Adrenal gland (tissue), 12 donors: Measurements from ENCODE around the gene APLF. TPM values are rescaled to one million over a fixed set of nuclear protein-coding genes. Genes with fewer than 3 reads are reported as not detected.
"Not testable (repeated sequence)": the region's sequence is repeated elsewhere in the genome, so short reads cannot be mapped to it uniquely, and the experiment has no call there.

ENCODE experiments used
- DNase-seq, 7 donors: peaks; one replicate each; pipeline ENCODE4 v3.0.0-alpha.2; 2019 to 2020
- H3K27ac ChIP-seq, 5 donors: fragments of 200-600 bp; sonication (generic) in 4 of 5; 1 replicate in 3 of 5; 2 replicates in 2 of 5; pipeline versions ENCODE4 v1.5.1 to v1.8.0; 2016 to 2020; ENCODE audit warnings: mild to moderate bottlenecking in 1 of 5
- H3K27me3 ChIP-seq: fragments of 200-600 bp; 2 replicates; pipeline ENCODE4 v1.8.0; 2021
- H3K36me3 ChIP-seq, 2 donors: fragments of 200-600 bp; replicated peaks in 1 of 2; 1 replicate in 1 of 2; 2 replicates in 1 of 2; pipeline versions ENCODE4 v1.5.1 to v1.8.0; 2018 to 2022
- H3K4me1 ChIP-seq, 2 donors: fragments of 200-600 bp; replicated peaks in 1 of 2; 1 replicate in 1 of 2; 2 replicates in 1 of 2; pipeline versions ENCODE4 v1.5.1 to v1.8.0; 2018 to 2021
- H3K4me3 ChIP-seq, 4 donors: fragments of 200-600 bp; sonication (generic) in 3 of 4; one replicate each; pipeline ENCODE4 v1.5.1; 2016 to 2018
- H3K9me3 ChIP-seq, 3 donors: fragments of 200-600 bp; sonication (generic) in 1 of 3; replicated peaks in 1 of 3; 1 replicate in 2 of 3; 2 replicates in 1 of 3; pipeline versions ENCODE4 v1.5.1 to v1.8.0; 2016 to 2021
- POLR2A ChIP-seq, 2 donors: fragments of 450-650 bp; IDR thresholded peaks; one replicate each; pipeline ENCODE4 v1.6.1; 2017; ENCODE audit warnings: antibody characterized with exemption in 2 of 2, mild to moderate bottlenecking in 2 of 2, moderate library complexity in 1 of 2
- WGBS, 4 donors: extraction: QIAGEN DNeasy Blood & Tissue Kit in 2 of 4; methylation state at CpG; one replicate each; pipeline versions ENCODE4 v1.1.5 to v1.1.7; 2013 to 2017; 5-methylcytosine and 5-hydroxymethylcytosine counted together
- intact Hi-C, 2 donors: fragments of 100-400 bp; cut with DNase I; formaldehyde crosslinking; loops; one replicate each; pipeline versions ENCODE4 v1.14.1 to v1.15.0; 2022 to 2023
- polyA plus RNA-seq, 3 donors: library from polyadenylated mRNA; stranded (reverse); fragments of 200-250 nt in 2 of 3; fragments of 350-450 nt in 1 of 3; fragmentation: Illumina TruSeq in 1 of 3; extraction: RNeasy Lipid Tissue Mini Kit (QIAGEN cat#74804) in 1 of 3; gene quantifications; one replicate each; pipeline ENCODE4 v1.2.3, GENCODE V29; 2013 to 2014
- total RNA-seq, 9 donors: library from RNA; depleted of rRNA in 4 of 9; stranded (reverse); fragments of >200 nt in 4 of 9; fragments of 120-200 nt in 1 of 9; fragmentation: NEBNext Ultra II Directional in 1 of 9; extraction: Animal tissue kit (Norgen Biotek cat#: 25700) in 1 of 9; gene quantifications; one replicate each; pipeline versions ENCODE4 v1.1.0 to v1.2.4, GENCODE V29; 2013 to 2023
- TF ChIP-seq, protein P1 (sequence below), 6 experiments: fragments of 450-650 bp in 4 of 6; fragments of 200-600 bp in 2 of 6; sonication (generic) in 1 of 6; IDR thresholded peaks; 1 replicate in 5 of 6; 2 replicates in 1 of 6; pipeline versions ENCODE4 v1.5.1 to v1.8.0; 2016 to 2021; ENCODE audit warnings: antibody characterized with exemption in 6 of 6, mild to moderate bottlenecking in 2 of 6, moderate library complexity in 1 of 6
- donor health status: healthy with polysubstance abuse.
- donor health status: Bipolar disorder and iron deficiency.
- donor health status: DM: yes; HTN: yes; CAD: no.
- donor health status: DM: no; HTN: no; CAD: no.
- donor health status: DM: no; HTN: no; CAD: no.
- donor health status: DM: yes; HTN: yes; CAD: no.

Gene APLF
- total and polyA plus RNA-seq, 12 donors: 1.1 to 6.8 (median 3.6) TPM

DNA sequence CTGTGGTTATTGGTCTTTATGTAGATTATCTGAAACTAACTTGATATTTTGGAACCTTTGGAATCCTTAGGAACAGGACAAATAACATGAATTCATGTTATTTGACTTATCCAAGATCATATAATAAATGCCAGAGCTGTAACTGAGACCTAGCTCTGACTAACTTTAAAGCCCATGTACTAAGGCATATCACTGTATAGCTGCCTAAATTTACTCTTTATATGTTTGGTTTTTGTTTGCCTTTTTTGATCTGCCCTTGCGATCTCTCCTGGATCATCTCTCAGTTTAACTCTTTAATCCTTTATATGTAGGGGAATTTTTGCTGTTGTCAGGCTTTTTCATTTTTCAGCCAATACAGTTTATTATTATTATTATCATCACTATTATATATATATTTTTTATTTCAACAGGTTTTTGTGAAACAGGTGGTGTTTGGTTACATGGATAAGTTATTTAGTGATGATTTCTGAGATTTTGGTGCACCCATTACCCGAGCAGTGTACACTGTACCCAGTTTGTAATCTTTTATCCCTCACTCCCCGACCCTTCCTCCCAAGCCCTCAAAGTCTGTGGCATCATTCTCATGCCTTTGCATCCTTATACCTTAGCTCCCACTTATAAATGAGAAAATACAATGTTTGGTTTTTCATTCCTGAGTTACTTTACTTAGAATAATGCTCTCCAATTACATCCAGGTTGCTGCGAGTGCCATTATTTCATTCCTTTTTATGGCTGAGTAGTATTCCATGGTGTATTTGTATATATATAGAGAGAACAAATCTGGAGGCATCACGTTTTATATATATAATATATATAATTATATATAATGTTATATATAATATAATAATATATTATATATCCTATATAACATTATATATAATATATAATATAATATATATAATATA is 48.9 kb downstream of the APLF start:
- no peaks in the 10 kb centered on the region for H3K4me1 ChIP-seq
- no peak overlapping the region for H3K4me3 ChIP-seq
- TF ChIP-seq, protein P1, sequence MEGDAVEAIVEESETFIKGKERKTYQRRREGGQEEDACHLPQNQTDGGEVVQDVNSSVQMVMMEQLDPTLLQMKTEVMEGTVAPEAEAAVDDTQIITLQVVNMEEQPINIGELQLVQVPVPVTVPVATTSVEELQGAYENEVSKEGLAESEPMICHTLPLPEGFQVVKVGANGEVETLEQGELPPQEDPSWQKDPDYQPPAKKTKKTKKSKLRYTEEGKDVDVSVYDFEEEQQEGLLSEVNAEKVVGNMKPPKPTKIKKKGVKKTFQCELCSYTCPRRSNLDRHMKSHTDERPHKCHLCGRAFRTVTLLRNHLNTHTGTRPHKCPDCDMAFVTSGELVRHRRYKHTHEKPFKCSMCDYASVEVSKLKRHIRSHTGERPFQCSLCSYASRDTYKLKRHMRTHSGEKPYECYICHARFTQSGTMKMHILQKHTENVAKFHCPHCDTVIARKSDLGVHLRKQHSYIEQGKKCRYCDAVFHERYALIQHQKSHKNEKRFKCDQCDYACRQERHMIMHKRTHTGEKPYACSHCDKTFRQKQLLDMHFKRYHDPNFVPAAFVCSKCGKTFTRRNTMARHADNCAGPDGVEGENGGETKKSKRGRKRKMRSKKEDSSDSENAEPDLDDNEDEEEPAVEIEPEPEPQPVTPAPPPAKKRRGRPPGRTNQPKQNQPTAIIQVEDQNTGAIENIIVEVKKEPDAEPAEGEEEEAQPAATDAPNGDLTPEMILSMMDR (IDR thresholded peaks at IDR 0.05): no peak
- TF ChIP-seq POLR2A (IDR thresholded peaks at IDR 0.05): no peak
- H3K27ac ChIP-seq: no peak overlapping the region
- no peaks in the 10 kb centered on the region for H3K27me3 ChIP-seq
- intact Hi-C loops: no loop called here
- H3K36me3 ChIP-seq: no peaks in the 10 kb centered on the region
- 85 to 92% (median 88%) methylated on average over 5 of the region's 5 CpGs for WGBS, 4 donors
- no peak for DNase-seq
- H3K9me3 ChIP-seq: no peaks in the 10 kb centered on the region

DNA sequence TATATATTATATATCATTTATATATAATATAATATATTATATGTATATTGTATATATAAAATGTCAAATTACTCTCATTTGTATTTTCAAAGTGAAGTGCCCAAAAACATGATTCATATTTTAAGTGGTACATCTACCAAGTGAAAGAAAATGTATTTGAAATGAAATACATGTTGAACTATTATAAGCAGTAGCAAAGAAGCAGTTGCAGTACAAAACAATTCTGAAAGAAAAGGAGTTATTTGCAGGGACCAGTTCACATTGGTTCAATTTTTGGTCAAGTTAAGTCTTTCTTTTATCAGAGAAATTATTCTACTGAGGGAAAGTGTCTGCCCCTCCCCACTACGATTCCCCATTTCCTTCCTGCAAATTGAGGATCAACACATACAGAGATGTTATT is 51.9 kb downstream of the APLF start:
- no peak for TF ChIP-seq POLR2A (IDR thresholded peaks at IDR 0.05)
- TF ChIP-seq, protein P1 (IDR thresholded peaks at IDR 0.05): no peak
- no peak overlapping the region for H3K4me3 ChIP-seq
- no peaks in the 10 kb centered on the region for H3K36me3 ChIP-seq
- intact Hi-C loops: no loop called here
- H3K4me1 ChIP-seq: no peaks in the 10 kb centered on the region
- no peak overlapping the region for H3K27ac ChIP-seq
- 75 to 88% (median 84%) methylated on average over 1 of the region's 1 CpG for WGBS, 4 donors
- no peaks in the 10 kb centered on the region for H3K9me3 ChIP-seq
- no peaks in the 10 kb centered on the region for H3K27me3 ChIP-seq
- no peak for DNase-seq

DNA sequence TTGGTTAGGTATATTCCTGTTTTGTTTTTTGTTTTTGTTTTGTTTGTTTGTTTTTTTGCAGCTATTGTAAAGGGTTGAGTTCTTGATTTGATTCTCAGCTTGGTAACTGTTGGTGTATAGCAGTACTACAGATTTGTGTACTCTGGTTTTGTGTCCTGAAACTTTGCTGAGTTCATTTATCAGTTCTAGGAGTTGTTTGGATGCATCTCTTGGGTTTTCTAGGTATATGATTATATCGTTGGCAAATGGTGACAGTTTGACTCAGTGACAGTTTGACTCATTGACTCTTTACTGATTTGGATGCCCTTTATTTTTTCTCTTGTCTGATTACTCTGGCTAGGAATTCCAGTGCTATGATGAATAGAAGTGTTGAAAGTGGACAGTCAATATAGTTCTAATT is 53.7 kb downstream of the APLF start:
- DNase-seq: no peak
- TF ChIP-seq POLR2A (IDR thresholded peaks at IDR 0.05): no peak
- TF ChIP-seq, protein P1 (IDR thresholded peaks at IDR 0.05): no peak
- H3K36me3 ChIP-seq: no peaks in the 10 kb centered on the region
- H3K9me3 ChIP-seq: no peaks in the 10 kb centered on the region
- H3K27me3 ChIP-seq: no peaks in the 10 kb centered on the region
- H3K4me1 ChIP-seq: no peaks in the 10 kb centered on the region
- intact Hi-C loops: no loop called here
- H3K27ac ChIP-seq: no peak overlapping the region
- no peak overlapping the region for H3K4me3 ChIP-seq
- 55 to 88% (median 83%) methylated on average over 1 of the region's 1 CpG for WGBS, 4 donors

DNA sequence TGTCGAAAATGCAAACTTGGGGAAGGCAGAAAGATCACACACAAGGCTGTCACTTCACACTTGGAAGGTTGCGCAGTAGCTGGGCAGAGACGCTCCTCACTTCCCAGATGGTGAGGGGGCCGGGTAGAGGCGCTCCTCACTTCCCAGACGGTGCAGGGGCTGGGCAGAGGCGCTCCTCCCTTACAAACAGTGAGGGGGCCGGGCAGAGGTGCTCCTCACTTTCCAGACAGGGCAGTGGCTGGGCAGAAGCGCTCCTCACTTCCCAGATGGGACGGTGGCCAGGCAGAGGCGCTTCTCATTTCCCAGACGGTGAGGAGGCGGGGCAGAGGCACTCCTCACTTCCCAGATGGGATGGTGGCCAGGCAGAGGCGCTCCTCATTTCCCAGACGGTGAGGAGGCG is 59.6 kb downstream of the APLF start:
- H3K9me3 ChIP-seq, H3K27me3 ChIP-seq, H3K36me3 ChIP-seq, H3K27ac ChIP-seq, intact Hi-C loops, H3K4me3 ChIP-seq, DNase-seq, H3K4me1 ChIP-seq: not testable (repeated sequence)
- 92 to 96% (median 94%) methylated on average over 12 to 16 of the region's 16 CpGs for WGBS, 4 donors

DNA sequence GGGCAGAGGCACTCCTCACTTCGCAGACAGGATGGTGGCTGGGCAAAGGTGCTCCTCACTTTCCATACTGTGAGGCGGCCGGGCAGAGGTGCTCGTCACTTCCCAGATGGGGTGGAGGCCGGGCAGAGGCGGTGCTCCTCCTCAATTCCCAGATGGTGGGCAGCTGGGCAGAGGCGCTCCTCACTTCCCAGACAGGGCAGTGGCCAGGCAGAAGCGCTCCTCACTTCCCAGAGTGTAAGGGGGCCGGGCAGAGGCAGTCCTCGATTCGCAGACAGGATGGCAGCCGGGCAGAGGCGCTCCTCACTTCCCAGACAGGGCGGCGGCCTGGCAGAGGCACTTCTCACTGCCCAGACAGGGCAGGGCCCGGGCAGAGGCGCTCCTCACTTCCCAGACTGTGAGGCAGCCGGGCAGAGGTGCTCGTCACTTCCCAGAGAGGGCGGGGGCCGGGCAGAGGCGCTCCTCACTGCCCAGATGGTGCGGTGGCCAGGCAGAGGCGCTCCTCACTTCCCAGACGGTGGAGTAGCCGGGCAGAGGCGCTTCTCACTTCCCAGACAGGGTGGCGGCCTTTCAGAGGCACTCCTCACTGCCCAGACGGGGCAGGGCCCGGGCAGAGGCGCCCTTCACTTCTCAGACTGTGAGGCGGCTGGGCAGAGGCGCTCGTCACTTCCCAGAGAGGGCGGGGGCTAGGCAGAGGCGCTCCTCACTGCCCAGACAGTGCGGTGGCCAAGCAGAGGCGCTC is 60.1 kb downstream of the APLF start:
- intact Hi-C loops, H3K27me3 ChIP-seq: not testable (repeated sequence)

DNA sequence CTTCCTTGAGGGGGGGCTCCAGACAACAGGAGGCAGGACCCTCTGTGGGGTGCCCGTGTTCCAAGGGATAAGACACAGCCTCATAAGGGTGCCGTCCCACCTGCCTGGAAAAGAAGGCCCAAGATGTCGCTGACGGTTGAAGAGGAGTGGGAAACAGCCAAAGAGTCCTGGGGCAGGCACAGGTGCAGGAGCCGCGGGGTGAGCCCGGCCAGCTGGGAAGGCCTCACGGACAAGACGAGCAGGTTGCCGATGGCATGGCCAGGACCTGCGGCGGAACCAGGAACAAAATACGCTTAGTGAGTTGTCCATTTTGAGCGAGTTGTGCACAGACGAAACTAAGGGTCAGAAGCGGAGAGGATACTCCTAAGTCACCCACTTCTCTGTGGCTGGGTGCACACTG is 61.8 kb downstream of the APLF start:
- H3K9me3 ChIP-seq, H3K27ac ChIP-seq, H3K36me3 ChIP-seq, H3K4me1 ChIP-seq, H3K4me3 ChIP-seq, DNase-seq, intact Hi-C loops, H3K27me3 ChIP-seq: not testable (repeated sequence)
- 95 to 99% (median 97%) methylated on average over 10 to 16 of the region's 16 CpGs for WGBS, 4 donors

More for the DNA sequence above, 60.1 kb downstream of the APLF start:
- not testable (repeated sequence) for H3K36me3 ChIP-seq, H3K4me1 ChIP-seq, H3K9me3 ChIP-seq, H3K4me3 ChIP-seq, H3K27ac ChIP-seq
- 89 to 97% (median 95%) methylated on average over 11 to 38 of the region's 38 CpGs for WGBS, 4 donors
- peak in 1 of 7 donors; percentile 9 for DNase-seq

DNA sequence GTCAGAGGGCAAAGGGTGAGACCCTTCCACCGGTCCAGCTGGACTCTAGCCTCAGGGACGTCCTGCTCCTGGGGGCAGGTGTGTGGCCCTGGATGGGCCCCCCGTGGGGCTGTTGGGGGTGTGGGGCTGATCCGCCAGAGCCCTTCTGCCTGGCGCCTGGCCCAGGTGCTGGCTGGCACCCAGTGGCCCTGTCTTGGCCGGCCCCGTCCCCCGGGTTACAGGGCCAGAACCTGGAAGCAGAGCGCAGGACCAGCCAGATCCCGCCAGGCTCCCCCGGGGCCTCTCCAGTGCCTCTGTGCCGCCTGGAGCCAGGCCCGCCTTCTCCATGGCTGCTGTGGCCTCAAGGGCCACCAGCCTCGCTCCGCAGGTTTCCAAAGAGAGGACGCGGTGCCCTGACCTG is 62.3 kb downstream of the APLF start:
- H3K27ac ChIP-seq, H3K4me3 ChIP-seq, H3K9me3 ChIP-seq, intact Hi-C loops, H3K27me3 ChIP-seq, DNase-seq, H3K4me1 ChIP-seq, H3K36me3 ChIP-seq: not testable (repeated sequence)
- WGBS, 4 donors: 88 to 96% (median 95%) methylated on average over 8 to 15 of the region's 17 CpGs; no CpG with 5 or more reads in 1 of the 4 donors
